ENCODE measurements around the gene FBXO28.
A peak's percentile ranks its signal among the peaks of the same experiment; 100 is the strongest.
"Not testable (repeated sequence)": the region's sequence is repeated elsewhere in the genome, so short reads cannot be mapped to it uniquely, and the experiment has no call there.

FBXO28 gene

DNA sequence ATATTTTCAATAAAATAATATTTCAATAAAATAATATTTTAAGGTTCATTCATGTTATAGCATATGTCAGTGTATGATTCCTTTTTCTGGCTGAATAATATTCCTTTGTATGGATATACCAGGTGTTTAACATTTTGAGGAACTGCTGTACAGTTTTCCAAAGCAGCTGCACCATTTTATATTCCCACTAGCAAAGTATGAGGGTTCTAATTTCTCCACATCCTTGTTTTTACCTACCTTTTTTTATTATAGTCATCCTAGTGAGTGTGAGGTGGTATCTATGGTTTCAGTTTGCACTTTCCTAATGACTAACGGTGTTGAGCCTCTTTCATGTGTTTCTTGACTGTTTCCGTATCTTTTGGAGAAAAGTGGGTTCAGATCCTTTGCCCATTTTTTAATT, 74.4 kb downstream of the FBXO28 start:
- DNase-seq (ENCODE audit: low read depth, low spot score), result no peak

- DNase-seq (ENCODE audit: low read depth, low spot score), result no peak
Measured at GRCh38 chr1:224189561-224189960, 75.7 kb downstream of the FBXO28 start.

- DNase-seq (ENCODE audit: low read depth, low spot score), result no peak
Measured at GRCh38 chr1:224192082-224192788, 78.3 kb downstream of the FBXO28 start.

GRCh38 chr1:224193319-224193966, 79.5 kb downstream of the FBXO28 start:
- no peak for DNase-seq (ENCODE audit: low read depth, low spot score)

DNA sequence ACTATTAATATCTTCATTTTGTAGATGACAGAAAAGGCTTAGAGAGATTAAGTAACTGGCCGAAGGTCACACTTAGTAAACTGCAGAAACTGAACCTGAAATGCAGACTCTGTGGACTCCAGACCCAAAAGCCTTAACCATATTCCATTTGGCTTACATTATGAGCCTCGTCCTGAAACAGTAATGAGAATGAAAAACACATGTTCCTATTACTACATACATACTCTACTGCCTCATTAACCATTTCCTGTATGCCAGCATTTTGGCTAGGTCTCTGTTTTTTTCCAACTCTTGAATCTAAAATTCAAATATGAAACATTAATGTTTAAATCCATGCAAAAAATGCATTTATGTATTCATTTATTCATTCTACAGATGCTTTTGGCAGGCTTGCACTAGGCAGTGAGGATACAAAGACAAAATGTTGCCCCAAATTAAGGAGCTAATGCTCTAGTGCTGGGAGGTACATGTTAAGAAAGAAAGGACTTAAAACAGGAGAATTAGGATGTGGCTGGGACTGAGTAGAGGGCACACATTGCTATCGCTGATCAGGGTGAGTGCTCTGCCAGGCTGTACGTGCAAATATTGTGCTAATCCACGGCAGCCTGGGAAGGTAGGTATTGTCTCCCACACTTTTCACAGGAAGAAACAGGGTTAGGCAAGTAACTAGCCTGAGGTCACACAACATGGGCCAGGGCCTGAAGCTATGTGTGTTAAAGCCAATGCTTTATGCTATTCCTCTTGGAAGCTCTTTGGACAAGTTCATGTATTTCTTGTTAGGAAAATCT, 83.1 kb downstream of the FBXO28 start:
- no peak for DNase-seq (ENCODE audit: low read depth, low spot score)

DNA sequence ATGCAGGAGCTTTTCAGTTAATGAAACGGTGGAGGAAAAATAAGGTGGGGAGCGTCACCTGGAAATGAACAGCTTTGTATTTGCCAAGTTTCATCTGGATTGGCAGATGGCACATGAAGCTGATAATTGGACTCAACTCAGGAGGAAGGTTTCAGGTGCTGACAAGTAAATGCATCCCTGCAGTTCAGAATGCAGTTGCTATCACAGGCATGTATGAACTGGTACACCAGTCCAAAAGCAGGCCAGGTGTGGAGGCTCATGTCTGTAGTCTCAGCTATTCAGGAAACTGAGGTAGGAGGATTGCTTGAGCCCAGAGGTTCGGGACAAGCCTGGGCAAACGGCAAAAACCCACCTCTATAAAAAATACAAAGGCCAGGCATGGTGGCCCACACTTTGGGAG, 84.7 kb downstream of the FBXO28 start:
- DNase-seq (ENCODE audit: low read depth, low spot score), result no peak

GRCh38 chr1:224199679-224200078, 85.8 kb downstream of the FBXO28 start:
- no peak for DNase-seq (ENCODE audit: low read depth, low spot score)

GRCh38 chr1:224201383-224201782, 87.5 kb downstream of the FBXO28 start:
- no peak for DNase-seq (ENCODE audit: low read depth, low spot score)

GRCh38 chr1:224201853-224202252, 87.9 kb downstream of the FBXO28 start:
- DNase-seq (ENCODE audit: low read depth, low spot score), result no peak

DNA sequence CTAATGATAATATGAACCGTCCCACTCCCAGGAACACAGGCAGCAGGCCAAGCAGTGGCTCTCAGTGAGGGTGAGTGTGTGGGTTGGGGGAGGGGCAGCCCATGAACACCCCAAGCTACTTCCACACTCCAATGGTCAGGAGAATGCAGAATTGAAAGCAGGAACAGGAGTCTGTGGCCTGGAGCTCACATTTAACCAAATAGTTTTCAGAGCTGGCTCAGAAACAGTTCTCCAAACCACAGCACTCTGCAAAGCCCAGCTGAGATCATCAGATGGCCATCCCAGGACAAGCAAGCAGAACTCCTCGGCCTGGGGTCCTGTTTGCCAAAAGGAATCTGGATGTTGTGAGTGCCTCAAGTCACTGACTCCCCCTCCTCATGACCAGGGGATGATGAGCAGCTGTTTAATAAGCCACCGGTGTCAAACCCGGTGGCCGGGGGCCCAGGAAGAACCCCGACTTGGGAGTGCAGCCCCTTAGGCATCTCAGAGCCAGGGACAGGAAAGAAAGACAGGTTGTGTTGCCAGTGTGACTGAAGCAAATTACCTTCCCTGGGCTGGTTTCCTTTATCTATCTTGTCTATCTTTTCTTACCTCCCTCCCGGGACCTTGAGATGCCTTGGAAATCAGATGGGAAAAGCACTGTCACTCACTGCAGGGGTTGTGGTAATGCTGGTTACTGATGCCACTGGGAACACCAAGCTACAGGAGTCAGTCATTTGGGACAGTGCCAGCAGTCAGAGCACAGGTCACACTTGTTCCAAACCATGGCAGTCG, 89.5 kb downstream of the FBXO28 start:
- peak; percentile 90 for DNase-seq (ENCODE audit: low read depth, low spot score)

GRCh38 chr1:224205438-224205840, 91.5 kb downstream of the FBXO28 start:
- no peak for DNase-seq (ENCODE audit: low read depth, low spot score)

DNA sequence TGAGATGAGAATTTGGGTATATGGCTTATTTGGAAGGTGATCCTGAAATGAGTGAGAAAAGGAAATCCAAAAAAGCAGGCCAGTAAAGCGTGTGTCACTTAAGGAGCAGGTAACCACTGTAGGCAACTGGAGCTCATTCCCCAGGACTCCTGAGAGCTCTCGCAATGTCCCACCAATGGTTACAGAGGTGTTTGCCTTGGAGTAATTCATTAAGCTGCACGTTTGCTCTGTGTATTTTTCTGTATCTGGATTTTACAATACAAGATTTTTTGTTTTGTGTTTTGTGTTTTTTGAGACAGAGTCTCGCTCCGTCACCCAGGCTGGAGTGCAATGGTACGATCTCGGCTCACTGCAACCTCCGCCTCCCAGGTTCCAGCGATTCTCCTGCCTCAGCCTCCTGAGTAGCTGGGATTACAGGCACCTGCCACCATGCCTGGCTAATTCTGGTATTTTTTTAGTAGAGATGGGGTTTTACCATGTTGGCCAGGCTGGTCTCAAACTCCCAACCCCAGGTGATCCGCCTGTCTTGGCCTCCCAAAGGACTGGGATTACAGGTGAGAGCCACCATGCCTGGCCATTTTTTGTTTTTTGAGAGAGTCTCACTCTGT, 92.1 kb downstream of the FBXO28 start:
- DNase-seq (ENCODE audit: low read depth, low spot score), result not testable (repeated sequence)

DNA sequence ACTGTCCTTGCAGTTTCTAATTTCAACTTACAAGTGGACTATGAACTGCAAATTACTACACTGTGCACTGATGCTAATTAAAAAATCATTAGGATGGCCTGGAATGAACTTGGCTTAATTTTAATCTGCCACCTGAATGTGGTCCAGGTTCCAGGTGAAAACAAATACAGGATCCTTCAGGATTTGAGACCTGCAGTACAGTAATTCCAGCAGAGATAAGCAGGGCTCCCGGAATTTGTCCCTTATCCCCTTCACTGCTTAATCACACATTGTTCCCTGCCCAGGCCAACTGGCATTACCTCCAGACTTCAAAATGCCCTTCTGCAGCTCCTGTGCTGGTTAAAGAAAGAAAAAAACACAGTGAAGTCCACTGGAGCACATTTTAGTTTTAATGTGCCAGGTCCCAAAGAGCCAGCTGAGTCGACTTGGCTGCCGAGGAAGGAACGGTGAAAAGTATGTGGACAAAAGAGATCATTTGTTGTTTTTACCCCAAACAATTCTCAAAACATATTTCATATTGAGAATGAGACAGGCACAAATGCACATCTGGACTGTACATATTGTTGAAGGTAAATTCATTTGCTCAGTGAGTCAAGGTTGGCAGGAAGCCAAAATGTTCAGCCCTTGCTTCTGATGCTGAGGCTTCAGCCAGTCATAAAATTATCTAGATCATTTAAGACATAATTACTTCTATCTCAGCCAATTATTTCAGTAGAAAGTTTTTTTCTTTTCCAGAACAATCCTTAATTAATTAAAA, 97.5 kb downstream of the FBXO28 start:
- no peak for DNase-seq (ENCODE audit: low read depth, low spot score)
